ENCODE measurements around the gene ZNF423.

The ZNF423 gene

DNA sequence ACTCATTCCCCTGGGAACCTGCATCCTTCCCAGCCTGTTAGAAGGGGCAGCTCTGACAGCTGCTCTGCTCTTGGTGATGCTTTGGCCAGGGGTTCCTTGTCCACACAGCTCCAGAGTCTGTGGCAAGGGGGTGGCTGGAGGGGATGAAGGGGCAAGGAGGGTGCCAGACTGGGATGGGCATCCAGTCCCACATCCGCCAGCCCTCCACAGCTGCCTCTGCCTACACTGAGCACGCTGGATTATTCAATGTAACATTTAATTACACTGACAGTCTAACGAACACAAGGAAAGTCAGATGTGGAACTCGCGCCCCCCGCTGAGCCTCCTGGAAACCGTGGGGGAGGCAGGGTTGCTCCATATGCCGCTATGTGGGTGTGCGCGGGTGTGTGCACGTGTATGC lies 381.2 kb downstream of the ZNF423 start:
- DNase-seq (ENCODE audit: low read depth in 2 of 2): no peak

DNA sequence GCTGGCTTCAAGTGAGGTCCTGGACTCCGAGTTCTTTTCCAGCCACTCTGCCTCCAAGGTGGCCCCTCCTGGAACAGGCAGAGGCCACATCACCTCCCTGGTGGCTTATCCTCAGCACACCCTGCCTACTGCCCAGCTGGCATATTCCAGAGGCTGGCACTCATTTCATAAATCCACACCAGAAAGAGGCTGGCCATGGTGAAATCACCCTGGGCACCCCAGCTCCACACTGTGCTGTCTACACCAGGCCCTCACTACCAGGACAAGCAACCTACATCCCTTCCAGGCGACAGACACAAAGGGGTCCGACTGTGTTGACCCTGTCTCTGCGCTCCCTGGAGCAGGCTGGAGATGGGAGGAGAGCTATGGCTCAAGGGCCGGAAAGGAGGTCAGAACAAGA lies 382.1 kb downstream of the ZNF423 start:
- DNase-seq (ENCODE audit: low read depth in 2 of 2): no peak

DNA sequence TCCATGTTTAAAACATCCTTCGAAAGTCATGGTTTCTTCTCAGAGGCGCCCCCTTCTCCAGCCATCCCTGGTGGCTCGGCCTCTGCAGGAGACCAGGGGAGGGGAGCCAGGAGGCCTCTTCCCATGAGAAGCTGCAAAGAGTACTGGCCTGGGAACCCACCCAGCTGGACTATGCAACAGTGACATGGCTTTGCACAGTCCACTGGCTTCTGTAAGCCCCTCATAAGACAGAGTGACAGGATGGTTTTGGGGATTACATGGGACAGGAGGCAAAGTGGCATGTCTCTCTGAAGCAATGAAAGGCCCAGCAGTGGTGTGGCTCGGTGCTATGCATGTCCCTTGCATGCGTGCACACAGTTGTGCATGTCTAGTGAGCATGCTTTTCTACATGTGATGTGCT lies 382.8 kb downstream of the ZNF423 start:
- DNase-seq (ENCODE audit: low read depth in 2 of 2): no peak

DNA sequence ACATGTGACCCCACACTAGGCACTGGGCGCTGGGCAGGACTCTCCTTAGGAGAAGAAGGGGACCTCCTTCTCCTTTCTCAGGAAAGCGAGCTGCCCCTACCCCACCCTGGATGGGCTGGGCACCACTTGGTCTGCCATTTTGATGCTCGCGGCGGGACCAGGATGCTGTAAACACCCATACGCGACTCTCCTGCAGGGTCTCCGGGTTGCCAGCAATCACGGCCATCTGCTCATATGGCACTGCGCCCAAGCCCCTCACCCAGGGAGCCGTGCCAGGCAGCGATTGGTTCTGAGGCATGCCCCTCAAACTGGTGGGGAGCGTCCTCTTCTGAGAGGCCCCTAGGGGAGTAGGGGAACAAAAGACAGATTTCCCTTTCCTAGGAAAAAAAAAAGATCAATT lies 383.3 kb downstream of the ZNF423 start:
- DNase-seq (ENCODE audit: low read depth in 2 of 2): no peak

DNA sequence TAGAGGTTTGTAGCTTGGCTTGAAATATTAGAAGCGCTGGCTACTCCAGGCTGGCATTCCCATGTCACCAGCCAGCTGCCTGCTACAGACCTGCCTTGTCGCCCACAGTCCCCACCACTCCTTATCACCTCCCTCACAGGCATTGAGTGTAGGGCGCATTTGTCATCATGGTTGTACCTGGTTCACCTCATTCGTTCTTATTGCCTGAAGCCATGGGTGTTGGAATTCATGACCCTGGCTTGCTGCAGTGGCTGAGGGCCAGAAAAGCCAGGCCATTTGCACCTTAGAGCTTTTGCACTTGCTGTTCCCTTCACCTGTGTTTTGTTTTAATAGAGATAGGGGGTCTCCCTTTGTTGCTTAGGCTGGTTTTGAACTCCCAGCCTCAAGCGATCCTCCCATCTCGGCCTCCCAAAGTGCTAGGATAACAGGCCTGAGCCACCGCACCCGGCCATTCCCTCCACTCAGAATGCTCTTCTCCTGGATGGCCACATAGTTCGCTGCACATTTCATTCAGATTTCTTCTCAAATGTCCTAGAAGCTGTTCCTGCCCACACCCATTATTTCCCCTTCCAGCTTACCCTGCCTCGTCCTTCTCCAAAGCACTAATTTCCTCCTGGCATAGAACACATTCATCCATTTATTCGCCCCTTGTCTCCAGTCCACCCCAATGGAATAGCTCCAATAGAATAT lies 384.7 kb downstream of the ZNF423 start:
- DNase-seq (ENCODE audit: low read depth in 2 of 2): no peak

DNA sequence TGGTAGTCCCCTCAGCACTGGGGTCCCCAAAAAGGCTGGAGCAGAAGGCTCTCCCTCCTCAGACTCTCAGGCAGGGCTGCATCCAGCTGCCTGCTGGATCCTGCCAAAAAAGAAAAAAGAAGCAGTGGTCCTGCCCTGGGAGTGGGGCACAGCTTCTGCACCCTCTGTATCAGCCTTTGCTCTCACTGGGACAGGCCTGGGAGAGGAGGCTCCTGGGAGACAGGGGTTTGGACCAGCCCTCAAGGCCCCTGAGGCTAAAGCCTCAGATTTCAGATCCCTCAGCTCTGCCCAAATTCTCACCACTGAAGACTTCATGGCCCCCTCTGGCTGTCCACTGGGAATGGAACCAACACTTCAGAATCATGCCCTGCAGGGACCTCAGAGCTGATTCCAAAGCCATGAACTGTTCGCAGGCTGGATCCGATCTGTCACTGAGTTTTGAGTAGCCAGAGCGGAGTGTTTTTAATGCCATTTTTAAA lies 385.4 kb downstream of the ZNF423 start:
- no peak for DNase-seq (ENCODE audit: low read depth in 2 of 2)

DNA sequence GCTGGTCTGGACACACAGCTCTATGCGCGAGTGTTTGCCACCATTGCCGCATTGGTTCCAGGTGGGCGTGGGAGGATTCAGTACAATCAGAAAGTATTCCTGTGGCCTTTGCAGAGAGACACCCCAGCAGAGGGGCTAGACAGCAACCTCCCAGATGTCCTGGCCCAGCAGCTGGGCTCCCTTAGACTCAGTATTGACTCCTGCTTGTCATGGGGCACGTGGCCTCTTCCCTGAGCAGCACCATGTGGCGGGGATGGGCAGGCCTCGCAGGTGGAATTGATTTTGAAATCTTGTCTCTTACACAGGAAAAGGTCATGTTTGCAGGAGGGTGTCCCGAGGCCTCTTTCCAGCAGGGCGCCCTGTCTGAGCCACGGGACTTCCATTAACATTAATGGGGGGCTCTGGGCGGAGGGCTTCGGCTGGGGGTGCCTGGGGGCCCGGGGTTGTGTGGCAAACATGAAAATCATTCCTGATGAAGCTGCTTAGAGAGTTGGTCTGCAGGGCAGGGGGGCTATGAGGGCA lies 385.9 kb downstream of the ZNF423 start:
- no peak for DNase-seq (ENCODE audit: low read depth in 2 of 2)

DNA sequence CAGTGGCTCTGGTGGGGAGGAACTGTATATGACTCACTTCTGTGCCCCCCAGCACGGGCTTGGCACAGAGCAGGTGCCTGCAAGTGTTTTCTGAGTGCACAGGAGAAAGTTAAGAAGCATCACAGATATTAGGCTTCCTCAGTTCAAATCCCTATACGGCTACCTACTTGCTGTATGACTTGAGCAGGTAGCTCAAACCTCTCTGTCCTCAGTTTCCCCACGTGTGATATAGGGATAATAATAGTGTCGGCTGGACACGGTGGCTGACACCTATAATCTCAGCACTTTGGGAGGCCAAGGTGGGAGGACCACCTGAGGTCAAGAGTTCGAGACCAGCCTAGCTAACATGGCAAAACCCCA lies 386.6 kb downstream of the ZNF423 start:
- no peak for DNase-seq (ENCODE audit: low read depth in 2 of 2)

DNA sequence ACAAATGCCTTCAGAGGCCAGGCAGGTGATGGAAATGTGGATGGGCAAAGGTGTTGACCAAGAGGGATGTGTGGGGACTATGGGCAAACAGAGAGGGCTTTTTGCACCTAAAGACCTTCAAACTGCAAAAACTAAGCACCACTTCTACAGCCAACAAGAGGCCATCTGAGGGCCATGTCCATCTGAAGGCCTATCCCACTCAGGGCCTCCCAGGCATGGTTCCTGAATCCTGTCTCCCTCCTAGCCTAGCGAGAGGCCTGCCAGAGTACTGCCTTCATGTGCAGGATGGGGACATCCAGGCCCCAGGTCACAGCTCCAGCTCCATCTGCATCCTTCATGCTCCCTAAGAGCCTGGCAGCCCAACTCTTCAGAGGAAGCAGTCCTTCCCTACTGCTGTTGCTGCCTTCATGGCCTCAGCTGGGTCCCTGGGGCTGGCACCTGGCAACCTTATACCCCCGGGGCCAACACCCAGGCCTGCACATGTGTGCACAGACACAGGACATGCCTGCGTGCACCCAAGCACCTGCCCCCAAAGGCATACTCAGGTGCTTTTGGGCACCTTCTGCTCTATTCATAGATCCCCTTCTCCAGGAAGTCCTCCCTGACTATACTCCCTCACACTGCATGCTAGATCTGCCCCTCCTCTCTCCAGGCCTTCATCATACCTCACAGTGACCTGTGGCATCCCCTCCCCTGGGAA lies 387.2 kb downstream of the ZNF423 start:
- DNase-seq (ENCODE audit: low read depth in 2 of 2): no peak

DNA sequence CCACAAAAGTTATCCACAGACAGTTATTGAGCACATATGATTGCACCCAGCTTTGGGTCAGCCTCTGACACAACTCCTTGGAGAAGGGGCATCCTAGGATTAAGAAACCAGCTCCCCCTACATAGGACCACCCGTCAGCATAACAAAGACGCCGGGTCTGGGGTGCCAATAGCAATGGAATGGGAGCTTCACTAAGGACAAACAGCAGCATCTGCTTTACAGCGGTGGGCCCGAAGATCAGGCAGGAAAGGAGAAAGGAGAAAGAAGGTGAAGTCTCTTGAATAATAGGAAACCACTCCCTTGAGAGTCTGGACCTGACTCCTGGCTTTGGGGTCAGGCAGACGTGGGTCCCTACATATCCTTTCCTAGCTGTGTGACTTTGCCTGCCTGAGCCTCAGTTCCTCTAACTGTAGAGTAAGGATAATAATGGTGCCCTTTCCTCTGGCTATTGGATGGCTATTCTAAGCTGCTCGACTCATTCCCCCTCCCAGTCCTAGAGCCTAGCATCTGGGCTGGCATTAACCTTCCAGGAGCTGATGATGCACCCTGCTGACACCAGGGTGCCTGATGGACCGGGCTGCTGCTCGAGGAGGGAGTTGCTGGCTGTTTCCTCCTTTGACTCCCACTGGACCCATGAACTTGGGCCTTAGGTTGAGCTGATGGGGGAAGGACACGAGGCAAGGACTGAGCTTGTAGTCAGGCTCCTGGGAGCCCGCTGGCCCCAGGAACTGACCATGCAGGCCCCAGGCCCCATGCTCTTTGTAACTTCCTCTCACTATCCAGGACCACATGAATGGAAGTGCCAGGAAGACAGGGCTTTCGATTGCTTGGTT lies 388.2 kb downstream of the ZNF423 start:
- no peak for DNase-seq (ENCODE audit: low read depth in 2 of 2)

DNA sequence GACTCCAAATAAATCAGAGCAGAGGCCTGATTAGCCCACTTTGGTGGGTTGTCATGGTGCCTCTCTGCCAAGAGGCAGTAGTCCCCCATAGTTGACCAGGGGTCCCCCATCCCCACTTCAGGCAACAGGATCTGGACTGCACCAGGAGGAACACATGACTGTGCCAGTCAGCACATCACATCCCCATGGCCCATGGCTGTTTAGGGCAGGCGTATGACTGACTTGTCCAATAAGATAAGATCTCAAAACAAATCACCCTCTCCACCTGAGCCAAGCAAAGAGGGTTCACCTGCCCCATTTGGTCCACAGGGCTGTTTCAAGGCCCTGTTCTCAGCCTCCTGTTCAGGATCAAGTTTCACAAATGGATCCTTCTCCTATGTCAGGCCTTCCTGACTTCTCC lies 389.0 kb downstream of the ZNF423 start:
- DNase-seq (ENCODE audit: low read depth in 2 of 2): no peak

DNA sequence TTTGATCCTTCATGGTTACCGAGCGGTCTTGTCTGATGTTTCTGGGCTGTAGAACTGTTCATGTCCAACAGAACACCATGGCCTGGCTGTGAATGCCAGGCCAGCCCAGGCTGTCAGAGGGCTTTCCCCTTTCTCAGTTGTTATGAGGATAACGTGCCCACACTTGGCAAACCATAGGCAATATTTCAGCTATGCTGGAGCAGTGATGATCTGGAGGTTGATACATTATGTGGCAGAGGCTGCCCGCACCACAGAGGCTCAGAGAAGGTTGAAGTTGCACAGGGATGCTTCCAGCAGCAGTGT lies 389.4 kb downstream of the ZNF423 start:
- DNase-seq (ENCODE audit: low read depth in 2 of 2): no peak

DNA sequence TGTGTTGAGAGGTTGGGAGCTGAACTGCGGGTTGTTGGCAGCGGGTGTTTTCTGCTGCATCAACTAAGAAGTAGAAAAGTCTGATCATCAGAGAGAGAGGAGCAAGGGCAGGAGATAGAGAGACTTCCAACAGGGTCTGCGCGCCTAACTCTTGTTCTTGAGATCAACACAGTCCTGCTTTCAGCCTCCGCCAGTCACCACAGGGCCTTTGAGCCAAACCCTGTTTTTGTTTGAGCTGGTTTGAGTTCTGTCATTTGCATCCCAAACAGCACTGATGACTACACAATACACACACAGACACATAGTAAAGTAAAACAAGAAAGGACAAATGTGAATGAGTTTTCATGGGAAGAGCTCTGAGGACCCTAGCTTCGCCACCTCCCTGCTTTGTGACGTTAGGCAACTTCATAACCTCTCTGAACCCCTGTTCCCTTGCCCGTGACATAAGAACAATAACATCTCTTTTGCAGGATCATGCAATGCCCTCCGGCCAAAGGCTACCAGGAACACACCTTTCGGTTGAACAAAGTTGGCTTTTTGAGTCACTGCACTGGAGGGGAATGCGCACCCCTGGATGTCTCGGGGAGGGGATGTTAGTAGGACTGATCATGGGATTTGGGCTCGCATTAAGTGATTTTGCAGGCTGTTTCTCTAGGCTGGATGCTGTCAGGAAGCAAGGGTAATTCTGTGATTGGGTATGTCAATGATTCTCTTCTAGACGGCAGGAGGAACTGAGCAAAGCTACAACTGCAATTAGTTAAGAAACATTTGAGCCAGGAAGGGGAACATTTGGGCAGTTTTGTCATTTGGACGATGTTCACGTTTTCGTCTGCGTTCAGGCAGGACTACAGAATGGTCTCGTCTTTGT lies 390.0 kb downstream of the ZNF423 start:
- no peak for DNase-seq (ENCODE audit: low read depth in 2 of 2)

DNA sequence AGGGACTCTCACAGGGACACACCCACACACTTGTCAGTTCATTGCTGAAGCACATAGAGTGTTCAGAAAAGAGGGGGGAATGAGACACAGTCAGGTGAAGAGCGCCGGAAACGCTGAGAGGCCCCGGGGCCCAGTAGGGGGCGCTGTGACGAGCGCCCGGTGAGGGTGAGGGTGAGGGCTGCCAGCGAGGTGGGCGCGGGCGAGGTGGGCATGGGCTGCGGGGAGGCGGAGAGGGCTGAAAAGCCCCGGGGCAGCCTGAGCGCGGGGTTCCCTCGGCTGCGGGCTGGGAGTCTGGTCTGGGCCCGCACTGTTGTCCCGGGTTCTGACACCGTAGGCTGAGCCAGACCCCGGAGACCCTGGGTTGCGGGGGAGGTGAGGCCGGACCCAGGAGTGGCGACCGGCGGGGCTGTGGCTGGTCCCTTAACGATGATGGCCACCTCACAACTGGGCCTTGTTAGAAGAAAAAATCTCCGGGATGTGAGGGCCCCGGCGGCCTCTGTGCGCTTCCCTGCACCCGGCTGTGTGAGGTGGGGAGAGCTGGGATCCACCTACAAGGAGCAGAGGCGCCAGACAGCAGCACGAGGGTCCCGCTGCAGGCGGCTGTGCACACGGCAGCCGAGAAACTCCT lies 390.9 kb downstream of the ZNF423 start:
- no peak for DNase-seq (ENCODE audit: low read depth in 2 of 2)

DNA sequence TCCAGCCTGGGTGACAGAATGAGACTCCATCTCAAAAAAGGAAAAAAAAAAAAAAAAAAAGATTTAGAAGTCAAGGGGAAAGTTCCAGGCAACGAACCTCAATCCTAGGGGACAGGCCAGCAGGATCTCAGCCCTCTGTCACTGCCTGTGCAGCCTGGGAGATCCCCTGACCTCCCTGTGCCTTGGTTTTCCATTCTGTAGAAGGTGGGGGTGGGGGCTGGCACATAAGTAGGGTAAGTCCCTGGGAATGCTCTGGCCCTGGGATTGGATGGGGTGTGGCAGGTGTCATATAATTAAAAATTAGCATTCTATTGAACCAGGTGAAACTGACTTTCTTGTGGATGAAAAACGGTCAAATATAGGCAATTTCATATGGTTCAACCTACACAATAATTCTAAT lies 391.8 kb downstream of the ZNF423 start:
- DNase-seq (ENCODE audit: low read depth in 2 of 2): no peak

DNA sequence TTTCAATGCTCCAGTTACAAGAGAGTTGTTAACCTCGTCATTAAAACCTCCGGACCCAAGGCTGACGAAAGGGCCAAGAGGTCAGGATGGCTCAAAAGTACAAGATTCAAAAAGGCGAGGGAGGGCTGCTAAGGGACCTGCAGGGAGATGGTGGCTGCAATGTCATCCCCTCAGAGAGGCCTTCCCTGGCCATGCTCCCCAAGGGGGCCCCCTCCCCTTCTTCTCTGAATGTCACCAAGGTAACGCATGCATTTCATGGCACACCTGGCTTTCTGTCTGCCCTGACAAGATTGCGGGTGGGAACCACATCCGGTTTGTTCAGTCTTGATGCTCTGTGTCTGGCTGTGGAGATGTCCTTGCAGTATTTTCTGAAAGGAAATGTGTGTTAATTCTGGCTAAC lies 392.4 kb downstream of the ZNF423 start:
- no peak for DNase-seq (ENCODE audit: low read depth in 2 of 2)

DNA sequence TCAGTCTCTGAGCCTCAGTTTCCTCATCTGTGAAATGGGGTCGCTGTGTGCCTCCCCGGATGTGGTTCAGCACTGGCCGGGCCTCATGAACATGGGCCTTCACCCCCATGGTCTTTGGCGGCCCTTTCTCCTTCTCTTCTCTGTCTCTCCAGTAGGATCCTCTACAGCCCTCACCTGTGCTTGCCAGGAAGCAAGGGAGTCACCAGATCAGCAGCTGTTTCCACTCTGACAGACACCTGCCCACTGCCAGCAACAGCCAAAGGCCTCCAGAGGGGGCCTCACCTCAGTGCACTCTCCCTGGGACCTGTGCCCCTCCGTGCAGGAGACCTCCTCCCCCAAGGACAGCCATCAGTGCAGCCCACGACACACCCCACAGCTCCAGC lies 392.9 kb downstream of the ZNF423 start:
- no peak for DNase-seq (ENCODE audit: low read depth in 2 of 2)

DNA sequence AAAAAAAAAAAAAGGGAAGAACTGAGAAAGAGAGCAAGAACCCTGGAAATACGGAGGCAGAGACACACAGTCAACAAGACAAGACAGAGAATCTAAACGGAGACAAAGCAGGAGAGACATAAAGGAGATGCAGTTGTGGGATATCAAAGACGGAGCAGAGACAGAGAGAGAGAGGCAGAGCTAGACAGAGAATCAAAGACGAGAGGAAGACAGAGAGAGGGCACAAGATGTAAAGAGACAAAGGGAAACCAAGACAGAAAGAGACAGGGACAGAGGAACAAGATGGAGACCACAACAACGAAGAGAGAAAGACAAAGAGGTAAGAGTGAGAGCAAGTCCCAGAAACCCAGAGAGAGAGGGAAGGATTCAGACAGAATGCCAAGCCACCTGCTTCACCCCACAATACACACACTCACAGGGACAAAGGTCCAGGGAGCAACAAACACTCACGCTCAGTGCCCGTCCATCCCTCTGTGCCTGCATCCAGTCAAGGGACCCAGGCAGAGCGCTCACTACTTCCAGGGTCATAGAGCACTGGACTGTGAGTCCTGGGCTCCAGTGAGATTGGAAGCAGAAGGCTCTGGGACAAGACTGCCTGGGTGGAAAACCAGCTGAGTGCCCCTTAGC lies 393.4 kb downstream of the ZNF423 start:
- DNase-seq (ENCODE audit: low read depth in 2 of 2): no peak

DNA sequence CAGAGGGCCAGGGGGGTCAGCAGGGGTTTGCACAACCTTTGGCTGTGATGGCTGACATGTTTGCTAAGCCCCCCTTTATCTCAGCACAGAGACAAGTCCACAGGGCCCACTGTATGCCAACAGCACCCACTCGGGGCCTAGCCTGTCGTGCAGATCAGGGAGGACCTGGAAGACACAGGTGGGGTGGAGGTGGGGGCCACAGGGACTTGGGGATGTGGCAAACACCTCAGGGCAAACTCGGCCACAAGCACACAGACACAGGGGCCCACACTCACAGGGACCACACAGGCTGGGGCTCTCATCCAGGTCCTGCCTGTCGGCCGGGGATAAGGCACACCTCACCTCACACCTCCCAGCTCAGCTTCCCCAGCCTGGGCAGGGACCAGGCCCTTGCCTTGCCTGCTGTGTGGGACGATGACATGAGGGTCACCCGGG lies 394.4 kb downstream of the ZNF423 start:
- no peak for DNase-seq (ENCODE audit: low read depth in 2 of 2)

DNA sequence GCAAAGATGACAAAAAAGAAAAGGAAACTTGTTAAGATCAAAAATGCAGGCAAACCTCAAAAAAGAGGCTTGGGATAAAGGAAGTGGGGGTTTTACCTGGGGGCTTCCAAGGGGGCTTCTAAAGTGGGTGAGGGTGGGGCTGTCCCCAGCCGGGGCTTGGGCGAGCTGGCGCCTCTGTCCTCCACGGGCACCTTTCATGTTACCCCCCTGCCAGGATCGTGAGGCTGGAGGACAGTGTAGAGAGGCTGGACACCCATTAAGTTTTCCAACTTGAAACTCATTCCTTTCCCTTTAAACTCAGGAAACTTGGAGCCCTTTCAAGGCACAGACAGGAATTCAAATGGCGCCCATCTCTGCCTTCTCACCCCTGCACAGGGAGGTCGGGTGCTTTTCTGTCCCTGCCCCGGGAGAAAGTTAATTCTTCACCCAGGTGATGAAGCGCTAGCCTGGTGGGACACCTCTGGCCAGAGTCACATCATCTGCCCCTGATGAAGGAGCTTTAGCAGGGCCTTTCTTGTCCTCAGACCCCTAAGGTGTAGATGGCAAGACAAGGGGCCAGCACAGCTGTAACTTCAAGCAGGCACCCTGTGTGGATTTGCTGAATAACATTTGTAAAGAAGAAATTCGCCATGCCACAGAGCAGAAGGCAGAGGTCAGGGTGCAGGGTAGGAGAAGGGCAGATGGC lies 395.0 kb downstream of the ZNF423 start:
- DNase-seq (ENCODE audit: low read depth in 2 of 2): no peak
